Endometrial microvascular endothelial cells (primary cell): ENCODE data around the gene TNS1. TPM values are rescaled to one million over a fixed set of nuclear protein-coding genes. Genes with fewer than 3 reads are reported as not detected.

Experiments used
- in situ Hi-C: cut with HindIII; loops from 2 replicates; pipeline ENCODE4 v1.10.0; 2017; ENCODE audit warnings: low sequenced_read_pairs, low pct_unique_long_range_greater_than_20kb; ENCODE audit errors: inconsistent ontology term
- total RNA-seq: library from RNA; depleted of rRNA; stranded (reverse); fragments of >200 nt; gene quantifications from one replicate; pipeline ENCODE4 v1.2.3, GENCODE V29; 2015; ENCODE audit errors: inconsistent ontology term

The TNS1 gene
- total RNA-seq, 1 donor from 2014 or later, result 20.9 TPM

DNA sequence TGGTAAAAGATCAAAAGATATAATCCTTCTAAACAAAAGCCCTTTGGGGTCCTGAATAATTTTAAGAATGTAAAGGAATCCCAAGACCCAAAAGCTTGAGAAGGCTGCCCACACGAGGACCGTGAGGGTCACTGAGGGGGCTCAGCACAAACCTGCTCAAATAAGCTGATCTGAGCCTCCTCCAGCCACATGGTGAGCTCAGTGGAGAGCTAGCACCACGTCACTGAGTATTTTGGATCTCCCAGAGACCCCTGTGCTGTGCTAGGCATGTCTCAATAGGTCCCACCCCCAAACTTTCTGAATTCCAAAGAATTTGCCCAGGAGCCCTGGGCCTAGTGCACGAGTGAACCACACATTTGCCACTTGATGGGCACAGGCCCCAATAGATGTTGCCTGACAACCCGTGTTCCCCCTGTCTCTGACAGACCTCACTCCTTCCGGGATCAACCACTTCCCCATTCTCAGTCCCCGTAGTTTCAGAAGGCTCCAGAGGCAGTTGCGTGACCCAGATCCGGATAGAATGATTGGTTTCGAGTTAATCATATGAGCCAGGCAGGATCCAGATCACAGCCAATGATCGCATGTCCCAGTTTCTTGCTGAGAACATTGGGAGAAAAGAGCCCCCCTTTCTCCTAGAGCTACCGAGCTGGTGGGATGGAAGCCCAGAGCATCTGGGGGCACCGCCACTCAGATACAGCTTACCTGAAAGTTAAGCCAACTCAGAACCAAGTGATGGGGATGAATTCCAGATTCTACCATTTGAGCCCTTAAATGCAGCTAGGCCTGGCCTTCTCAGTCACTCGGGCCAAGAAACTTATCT, 203.8 kb downstream of the TNS1 start:
- in situ Hi-C loops, result no loop called here

DNA sequence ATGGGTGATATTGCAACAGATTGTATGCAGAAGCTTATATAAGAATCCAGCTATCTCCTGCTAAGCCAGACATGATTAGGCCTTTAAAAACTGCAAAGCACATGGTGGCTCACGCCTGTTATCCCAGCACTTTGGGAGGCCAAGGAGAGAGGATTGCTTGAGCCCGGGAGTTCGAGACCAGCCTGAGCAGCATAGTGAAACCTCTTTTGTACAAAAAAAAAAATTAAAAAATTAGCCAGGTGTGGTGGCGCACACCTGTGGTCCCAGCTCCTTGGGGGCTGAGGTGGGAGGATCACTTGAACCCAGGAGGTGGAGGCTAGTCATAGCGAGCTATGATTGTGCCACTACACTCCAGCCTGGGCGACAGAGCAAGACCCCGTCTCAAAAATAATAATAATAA, 204.6 kb downstream of the TNS1 start:
- in situ Hi-C loops, result no loop called here

DNA sequence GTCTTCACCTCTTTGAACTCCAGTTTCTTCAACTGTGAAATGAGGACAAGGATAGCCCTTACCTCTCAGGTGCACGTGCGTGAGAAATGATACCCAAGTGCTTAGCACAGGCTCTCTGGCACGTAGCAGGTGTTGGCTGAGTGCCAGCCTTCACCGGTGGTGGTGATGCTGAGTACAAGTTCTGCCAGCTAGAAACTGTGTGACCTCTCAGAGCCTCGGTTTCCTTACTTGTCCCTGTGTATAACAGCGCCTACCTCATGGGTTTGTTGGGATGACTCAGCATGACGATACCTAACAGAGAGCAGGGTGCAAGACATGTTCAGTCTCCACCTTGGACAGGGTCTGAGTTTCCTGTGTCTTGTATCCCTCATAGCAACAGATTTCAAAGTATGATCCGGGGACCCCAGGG, 205.1 kb downstream of the TNS1 start:
- in situ Hi-C loops, result no loop called here

DNA sequence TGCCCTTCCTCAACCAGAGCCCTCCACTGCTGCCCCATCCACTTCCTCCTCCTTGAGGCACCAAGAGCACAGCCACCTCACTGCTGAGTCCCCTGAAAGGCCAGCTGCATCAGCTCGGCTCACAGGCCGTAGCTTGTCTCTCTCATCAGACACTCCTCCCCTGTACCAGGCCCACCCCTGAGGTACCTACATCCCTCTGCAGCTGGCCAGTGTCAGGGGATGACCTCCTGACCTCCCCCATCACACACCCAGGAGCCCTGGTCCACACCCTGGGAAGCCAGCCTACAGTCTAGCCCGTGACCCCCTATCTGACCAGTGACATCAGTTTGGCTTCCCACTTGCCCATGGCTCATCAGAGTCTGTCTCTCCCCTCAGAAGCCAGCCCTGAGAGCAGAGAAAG, 205.6 kb downstream of the TNS1 start:
- in situ Hi-C loops, result no loop called here

GRCh38 chr2:217795706-217796465, 206.9 kb downstream of the TNS1 start:
- in situ Hi-C loops, result no loop called here

DNA sequence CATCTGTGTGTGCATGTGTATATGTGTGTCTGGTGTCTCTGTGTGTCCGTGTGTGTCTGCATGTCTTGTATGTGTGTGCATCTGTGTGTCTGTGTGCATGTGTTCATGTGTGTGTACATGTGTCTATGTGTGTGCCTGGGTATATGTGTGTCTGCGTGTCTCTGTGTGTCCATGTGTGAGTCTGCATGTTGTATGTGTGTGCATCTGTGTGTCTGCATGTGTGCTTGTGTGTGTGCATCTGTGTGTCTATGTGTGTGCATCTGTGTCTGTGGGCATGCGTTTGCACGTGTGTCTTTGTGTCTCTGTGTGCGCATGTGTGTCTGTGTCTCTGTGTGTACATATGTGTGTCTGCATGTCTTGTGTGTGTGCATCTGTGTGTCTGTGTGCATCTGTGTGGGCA, 207.7 kb downstream of the TNS1 start:
- in situ Hi-C loops, result no loop called here

GRCh38 chr2:217794133-217794986, 208.4 kb downstream of the TNS1 start:
- in situ Hi-C loops, result no loop called here

DNA sequence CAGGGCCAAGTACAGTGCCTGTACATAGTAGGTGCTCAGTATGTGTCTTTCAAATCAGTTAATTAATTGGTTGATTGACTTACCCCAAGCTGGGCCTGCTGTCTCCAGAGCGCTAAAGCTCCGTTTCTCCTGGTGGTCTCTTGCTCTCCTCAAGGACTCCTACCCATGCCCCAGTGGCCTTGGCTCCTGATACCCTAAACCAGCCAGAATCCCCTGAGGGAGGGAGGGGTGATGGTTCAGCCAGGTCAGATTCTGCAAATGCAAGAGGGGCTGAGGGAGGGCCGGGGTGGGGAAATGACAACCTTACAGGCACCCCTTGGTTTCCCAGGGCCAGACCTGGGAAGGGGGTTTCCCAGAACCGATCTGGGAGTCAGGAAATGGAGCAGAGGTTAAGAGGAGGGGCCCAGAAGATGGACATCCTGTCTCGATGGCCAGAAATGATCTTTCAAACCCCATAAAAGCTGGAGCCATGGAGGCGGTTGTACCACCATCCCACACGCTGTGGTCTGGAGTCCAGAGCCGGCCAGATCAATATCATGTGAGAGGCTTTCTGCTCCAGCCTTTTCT, 209.1 kb downstream of the TNS1 start:
- in situ Hi-C loops, result no loop called here

- in situ Hi-C loops, result no loop called here
These were observed 209.9 kb downstream of the TNS1 start for GRCh38 chr2:217792626-217793527.

DNA sequence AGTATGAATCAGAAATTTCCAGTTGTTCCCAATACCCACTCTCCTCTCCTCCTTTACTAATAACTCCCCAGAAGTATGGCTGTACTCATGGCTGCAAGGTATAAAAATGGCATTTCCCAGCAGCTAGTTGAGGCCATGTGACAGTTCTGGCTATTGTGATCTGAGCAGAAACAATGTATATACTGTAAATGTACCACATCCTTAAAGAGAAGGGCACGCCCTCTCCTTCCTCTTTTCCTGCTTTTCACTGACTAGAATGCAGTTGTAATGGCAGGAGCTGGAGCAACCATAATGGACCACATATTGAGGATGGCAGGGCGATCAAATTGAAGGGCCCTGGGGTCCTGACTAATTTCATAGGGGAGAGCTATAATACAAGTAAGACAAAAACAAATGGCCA, 211.2 kb downstream of the TNS1 start:
- in situ Hi-C loops, result no loop called here

- in situ Hi-C loops, result no loop called here
These were observed 212.0 kb downstream of the TNS1 start for GRCh38 chr2:217790681-217791392.

- in situ Hi-C loops, result no loop called here
These were observed 212.6 kb downstream of the TNS1 start for GRCh38 chr2:217790195-217790594.

DNA sequence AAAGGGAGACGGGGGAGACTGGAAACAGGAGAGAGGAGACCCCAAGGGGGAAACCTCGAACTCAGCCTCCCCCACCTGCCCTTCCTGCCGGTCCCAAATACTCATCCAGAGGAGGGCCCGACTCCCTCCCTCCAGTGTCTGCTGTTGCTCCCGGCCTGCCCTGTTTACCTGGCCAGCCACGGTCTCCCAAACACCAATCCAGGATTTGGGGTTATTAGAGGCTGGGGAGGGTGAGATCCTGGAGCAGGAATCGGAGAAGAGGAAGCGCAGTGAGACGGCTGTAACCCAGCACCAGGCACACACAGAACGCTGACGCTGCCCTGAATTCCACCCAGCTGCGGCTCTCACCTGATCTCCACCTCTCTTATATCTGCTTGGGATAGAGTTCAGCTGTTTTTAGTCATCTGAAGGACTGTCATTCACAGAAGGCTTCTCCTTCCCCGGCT, 213.0 kb downstream of the TNS1 start:
- in situ Hi-C loops, result no loop called here

GRCh38 chr2:217789003-217789735, 213.6 kb downstream of the TNS1 start:
- in situ Hi-C loops, result no loop called here

DNA sequence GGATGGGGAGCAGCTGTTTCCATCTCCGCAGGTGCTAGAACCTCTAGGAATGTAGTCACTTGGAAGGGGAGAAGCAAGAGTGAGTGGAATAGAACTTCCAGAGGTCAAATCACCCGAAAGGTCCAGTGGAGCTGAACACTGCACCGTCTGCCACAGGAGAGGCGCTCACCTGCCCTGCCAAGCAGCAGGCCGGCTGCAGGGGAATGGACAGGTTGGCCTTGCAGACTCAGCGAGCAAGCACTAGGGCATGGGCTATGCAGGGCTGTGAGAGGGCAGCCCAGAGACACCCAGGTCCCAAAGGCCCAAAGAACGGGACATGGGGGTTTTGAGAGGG, 214.2 kb downstream of the TNS1 start:
- in situ Hi-C loops, result no loop called here

DNA sequence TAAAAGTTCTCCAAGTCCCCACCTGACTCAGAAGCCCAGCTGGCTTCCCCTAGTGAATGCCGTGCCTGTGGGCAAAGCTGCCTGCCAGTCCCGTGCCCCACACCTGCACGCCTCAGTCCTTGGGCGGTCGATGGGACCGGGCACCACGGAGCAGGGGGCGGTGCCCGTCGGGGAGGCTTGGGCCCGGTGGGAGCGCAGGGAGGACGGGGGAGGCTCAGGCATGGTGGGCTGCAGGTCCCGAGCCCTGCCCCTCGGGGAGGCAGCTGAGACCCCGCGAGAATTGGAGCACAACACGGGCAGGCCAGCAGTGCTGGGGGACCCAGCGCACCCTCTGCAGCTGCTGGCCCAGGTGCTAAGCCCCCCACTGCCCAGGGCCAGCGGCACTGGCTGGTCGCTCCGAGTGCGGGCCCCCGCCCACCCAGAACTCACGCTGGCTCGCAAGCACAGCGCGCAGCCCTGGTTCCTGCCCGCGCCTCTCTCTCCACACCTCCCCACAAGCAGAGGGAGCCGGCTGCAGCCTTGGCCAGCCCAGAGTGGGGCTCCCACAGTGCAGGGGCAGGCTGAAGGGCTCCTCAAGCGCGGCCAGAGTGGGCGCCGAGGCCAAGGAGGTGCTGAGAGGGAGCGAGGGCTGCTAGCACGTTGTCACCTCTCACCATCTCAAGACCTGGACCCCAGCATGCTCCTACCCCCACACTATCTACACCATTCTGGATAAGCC, 215.5 kb downstream of the TNS1 start:
- in situ Hi-C loops, result no loop called here
